Renal cortex interstitium (tissue), 11 donors: ENCODE results near the gene LSM12. TPM values are rescaled to one million over a fixed set of nuclear protein-coding genes. Genes with fewer than 3 reads are reported as not detected.
"Not testable (repeated sequence)": the region's sequence is repeated elsewhere in the genome, so short reads cannot be mapped to it uniquely, and the experiment has no call there.

Experiments used
- DNase-seq, 11 donors: peaks; one replicate each; pipeline ENCODE4 v3.0.0-alpha.2; 2013; ENCODE audit warnings: low read depth in 9 of 11, low spot score in 4 of 11; ENCODE audit errors: extremely low read depth in 1 of 11
- polyA plus RNA-seq, 3 donors: library from polyadenylated mRNA; unstranded; fragments of 120-200 nt; gene quantifications; one replicate each; pipeline ENCODE4 v1.2.1, GENCODE V29; 2013; ENCODE audit not compliant: insufficient read length in 3 of 3

Gene LSM12
- polyA plus RNA-seq, 3 donors: 37.2 to 45.5 (median 39.1) TPM

DNA sequence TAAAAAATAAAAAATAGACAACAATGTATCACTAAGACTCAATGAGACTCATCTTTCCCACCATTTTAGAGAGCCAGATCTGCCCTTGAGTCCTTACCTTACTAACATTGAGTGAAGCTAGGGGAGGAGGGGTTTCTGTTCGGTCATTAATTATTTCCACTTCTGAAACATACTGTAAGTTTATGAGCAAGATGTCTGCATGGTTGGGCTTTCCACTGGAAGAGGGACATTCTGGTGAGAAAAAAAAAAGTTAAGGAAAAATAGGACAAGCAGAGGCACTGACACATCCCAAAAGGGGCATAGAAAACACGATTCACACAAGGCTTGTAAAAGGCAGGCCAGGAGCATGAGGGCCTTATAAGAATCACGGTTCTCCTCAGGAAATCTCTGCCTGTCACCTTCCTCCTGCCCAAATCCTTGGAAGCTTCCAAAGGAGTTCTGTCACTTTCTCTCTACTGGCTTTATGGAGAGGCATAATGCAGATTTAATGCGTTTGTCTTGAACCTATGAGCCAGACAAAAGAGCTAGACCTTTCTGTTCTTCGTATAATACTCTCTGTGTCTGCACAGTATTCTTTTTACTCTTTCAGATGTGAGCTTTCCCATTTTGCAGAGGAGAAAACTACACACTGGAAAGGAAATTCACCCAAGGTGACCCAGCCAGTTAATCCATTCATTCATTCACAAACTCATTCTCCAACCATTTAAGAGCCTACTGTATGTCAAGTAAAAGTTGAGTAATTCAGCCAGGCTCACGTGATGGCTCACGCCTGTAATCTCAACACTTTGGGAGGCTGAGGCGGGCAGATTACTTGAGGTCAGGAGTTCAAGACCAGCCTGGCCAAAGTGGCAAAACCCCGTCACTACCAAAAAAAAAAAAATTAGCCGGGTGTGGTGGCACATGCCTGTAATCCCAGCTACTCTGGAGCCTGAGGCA, 2.5 kb downstream of the LSM12 start:
- no peak for DNase-seq

- no peak for DNase-seq
Measured at GRCh38 chr17:44062871-44063270, 3.6 kb downstream of the LSM12 start.

DNA sequence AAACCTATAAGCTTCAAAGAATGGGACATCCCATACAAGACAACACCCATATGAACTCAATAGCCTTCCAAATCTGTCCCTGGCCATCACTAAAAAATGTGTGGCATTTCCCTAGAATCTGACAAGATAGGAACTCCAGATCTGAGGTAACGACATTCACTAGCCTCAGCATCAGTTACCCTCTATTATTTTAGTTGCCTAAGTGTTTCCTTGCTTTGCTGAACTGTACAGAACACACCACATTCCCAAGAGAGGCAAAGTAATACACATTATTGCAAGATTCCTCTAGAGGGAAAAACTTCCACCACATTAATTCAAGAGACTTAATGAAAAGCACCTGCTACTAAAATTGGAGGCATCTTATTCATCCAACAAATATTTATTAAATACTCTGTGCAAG, 5.0 kb downstream of the LSM12 start:
- DNase-seq: no peak

DNA sequence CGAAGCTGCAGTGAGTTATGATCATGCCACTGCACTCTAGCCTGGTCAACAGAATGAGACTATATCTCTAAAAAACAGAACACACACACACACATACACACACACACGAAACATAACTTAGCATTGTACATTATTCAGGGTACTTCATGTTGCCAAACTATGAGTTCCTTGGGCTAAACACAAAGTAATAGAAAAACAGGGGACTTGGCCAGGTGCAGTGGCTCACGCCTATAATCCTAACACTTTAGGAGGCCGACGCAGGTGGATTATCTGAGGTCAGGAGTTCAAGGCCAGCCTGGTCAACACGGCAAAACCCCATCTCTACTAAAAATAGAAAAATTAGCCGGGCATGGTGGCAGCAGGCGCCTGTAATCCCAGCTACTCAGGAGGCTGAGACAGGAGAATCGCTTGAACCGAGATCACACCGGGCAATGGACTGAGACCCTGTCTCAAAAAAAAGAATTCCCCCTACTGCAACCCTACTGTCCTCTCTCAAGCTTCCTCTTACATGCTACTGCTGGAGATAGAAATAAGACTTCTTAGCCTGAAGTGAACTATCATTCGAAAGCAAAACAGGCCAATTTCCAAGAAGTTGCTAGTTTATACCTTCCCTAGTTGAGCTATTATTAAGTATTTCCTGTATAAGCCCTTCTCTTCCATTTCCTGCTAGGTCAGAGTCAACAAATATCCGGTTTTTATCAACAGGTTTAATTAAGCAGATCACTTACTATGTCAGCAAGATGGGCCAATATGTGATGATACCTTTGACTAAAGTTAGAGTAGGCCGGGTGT, 7.2 kb downstream of the LSM12 start:
- no peak for DNase-seq

GRCh38 chr17:44053125-44053872, 13.2 kb downstream of the LSM12 start:
- DNase-seq: no peak

DNA sequence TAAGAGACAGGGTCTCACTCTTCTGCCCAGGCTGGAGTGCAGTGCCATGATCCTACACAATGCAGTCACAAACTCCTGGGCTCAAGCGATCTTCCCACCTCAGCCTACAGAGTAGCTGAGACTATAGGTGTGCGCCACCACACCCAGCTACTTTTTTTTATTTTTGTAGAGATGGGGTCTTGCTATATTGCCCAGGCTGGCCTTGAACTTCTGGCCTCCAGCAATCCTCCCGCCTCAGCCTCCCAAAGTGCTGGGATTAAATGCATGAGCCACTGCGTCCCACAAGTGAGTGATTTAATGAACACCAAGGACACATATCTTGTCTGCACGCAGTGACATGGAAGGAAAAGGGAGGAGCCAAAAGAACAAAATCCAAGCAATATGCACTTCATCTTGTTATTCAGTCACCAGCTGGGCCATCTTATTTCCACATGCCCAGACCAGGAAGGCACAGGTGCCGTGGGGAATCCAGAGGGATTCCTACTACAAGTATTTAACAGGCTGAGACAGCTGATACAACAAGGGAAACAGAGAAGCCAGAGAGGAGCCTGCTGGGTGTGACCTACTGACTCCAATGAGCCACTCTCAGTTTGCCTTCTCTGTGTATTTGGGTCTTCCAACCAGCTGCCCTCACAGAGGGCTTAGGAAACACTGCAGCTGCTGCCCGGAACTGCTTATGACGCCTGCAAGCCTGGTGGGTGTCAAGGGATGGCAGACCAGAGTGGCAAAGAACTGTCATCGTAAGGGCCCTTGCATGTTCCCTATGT, 17.0 kb downstream of the LSM12 start:
- no peak for DNase-seq

DNA sequence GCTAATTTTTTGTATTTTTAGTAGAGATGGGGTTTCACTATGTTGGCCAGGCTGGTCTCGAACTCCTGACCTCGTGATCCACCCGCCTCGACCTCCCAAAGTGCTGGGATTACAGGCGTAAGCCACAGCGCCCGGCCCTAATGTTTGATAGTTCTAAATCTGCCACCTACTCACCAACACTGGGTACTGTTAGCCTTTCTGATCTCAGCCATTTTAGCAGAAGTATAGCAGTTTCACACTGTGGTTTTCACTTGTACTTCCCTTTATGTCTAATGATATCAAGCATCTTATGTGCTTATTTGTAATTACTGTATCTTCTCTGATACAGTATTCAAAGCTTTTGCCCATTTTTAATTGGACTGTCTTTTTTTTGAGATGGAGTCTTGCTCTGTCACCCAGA, 19.6 kb downstream of the LSM12 start:
- DNase-seq: not testable (repeated sequence)

GRCh38 chr17:44045486-44045885, 21.0 kb downstream of the LSM12 start:
- DNase-seq: no peak

DNA sequence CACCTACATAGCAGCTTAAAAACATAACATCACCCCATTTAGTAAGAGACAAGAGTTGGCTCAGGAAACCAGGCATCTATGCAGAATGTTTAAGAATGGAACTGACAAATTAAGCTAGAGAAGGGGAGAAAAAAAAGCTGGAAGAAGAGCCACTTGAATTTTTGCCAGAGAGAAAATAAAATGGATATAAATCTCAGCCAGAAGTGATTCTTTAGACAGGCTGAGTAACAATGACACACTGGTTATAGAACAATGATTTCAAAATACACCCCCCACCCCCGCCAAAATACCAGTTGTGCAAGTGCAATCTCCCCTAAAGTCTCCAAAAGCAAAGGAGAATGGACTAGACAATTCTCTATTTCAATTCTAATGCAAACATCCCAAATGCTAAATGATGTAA, 22.4 kb downstream of the LSM12 start:
- DNase-seq: no peak

DNA sequence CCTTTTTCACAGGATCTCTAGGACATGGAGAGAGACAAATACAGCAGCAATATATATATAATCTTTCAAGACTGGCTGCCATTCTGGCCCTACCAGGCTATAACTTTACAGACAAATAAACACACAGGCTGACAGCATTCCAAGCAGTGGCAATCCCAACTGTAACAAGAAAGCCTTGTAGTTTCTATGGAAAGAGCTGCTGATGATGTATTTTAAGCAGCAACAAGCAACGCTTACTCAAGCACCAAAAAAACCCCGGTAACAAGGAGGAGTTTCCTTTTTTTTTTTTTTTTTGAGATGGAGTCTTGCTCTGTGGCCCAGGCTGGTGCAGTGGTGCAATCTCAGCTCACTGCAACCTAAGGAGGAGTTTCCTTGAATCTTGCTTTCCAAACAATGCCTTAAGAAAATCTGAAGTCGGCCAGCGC, 23.2 kb downstream of the LSM12 start:
- no peak for DNase-seq

GRCh38 chr17:44039829-44040635, 26.4 kb downstream of the LSM12 start:
- DNase-seq: no peak

- no peak for DNase-seq
Measured at GRCh38 chr17:44038604-44039011, 27.9 kb downstream of the LSM12 start.

- no peak for DNase-seq
Measured at GRCh38 chr17:44037471-44037870, 29.0 kb downstream of the LSM12 start.

- not testable (repeated sequence) for DNase-seq
Measured at GRCh38 chr17:44034688-44035087, 31.8 kb downstream of the LSM12 start.

GRCh38 chr17:44033861-44034408, 32.5 kb downstream of the LSM12 start:
- DNase-seq: no peak

- DNase-seq: no peak
Measured at GRCh38 chr17:44030482-44030881, 36.0 kb downstream of the LSM12 start.

DNA sequence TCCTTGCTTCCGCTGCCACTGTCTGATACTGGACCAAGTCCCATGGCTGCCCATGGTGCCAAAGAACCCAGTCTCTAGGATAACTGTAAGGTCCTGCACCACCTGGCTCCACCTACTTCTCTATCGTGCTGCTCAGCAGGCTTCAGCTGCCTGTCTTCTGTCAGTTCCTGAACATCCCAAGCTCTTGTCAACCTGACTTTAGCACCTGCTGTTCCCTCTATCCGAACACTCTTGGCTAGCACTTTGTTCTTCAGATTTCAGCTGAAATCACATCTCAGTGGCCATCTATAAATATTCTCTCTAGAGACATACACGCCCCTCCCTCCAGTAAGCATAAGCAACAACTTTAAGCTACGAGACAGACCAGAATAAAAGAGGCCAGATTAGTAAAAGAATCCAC, 36.7 kb downstream of the LSM12 start:
- DNase-seq: no peak

- DNase-seq: no peak
Measured at GRCh38 chr17:44024853-44025252, 41.6 kb downstream of the LSM12 start.
